AG04449 (cell line): ENCODE measurements around the gene RNF207.
A peak's percentile ranks its signal among the peaks of the same experiment; 100 is the strongest.

Source experiments
- CTCF ChIA-PET: fragments of 350-600 bp; formaldehyde crosslinking; extraction: SDS; loops from one replicate; lab custom pipeline; 2021; ENCODE audit warnings: antibody characterized with exemption; lab: Yijun Ruan, JAX
- POLR2A ChIA-PET: fragments of 400-600, 350-600 bp; formaldehyde crosslinking; extraction: SDS; loops from one replicate; lab custom pipeline; 2020; ENCODE audit warnings: antibody characterized with exemption, inconsistent platforms; lab: Yijun Ruan, JAX
- DNase-seq: peaks from one replicate; pipeline ENCODE4 v3.0.0-alpha.2; 2010; ENCODE audit warnings: low read depth, low spot score
- H3K4me3 ChIP-seq: 2 replicates; pipeline ENCODE4 v1.5.1; 2011; ENCODE audit warnings: low read depth, mild to moderate bottlenecking, control low read depth, low read length
- TF ChIP-seq, protein P1 (sequence below): IDR thresholded peaks from one replicate; pipeline ENCODE4 v1.5.1; 2011; ENCODE audit warnings: mild to moderate bottlenecking, moderate library complexity, low read length, control low read depth, inconsistent platforms; ENCODE audit not compliant: insufficient read depth; ENCODE audit errors: missing control alignments

The RNF207 gene

DNA sequence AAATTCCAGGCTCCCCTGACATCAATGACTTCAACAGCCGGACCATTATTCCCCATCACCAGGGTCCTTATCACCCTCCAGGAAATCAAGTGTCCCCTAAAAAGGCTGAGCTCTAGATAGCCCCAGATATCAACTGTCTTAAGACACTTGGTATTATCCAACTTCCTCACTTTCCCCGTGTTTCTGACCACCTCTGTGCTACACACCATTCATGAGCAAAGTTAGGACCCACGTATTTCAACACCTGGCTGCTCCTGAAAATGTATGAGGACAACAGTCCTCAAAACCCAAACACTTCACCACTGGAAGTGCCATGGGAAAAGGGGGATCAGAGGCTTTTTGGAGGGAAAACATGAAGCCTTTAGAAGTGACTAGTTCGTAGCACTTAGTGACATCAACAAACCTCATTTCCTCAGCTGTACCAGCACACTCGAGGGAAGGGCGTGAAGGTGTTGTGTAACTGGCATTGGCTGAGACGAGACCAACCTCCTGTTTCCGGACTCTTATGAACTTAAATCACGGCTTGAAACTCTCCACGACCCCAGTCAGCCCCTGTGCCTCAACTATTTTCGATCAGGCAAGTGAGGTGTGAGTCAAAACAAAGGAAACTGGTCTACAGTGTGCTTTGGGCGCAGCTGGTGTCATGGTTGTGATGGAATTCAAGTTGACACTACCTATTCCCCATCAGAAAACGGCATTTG, 21.7 kb upstream of the RNF207 start:
- no peak overlapping the region for H3K4me3 ChIP-seq
- TF ChIP-seq, protein P1, sequence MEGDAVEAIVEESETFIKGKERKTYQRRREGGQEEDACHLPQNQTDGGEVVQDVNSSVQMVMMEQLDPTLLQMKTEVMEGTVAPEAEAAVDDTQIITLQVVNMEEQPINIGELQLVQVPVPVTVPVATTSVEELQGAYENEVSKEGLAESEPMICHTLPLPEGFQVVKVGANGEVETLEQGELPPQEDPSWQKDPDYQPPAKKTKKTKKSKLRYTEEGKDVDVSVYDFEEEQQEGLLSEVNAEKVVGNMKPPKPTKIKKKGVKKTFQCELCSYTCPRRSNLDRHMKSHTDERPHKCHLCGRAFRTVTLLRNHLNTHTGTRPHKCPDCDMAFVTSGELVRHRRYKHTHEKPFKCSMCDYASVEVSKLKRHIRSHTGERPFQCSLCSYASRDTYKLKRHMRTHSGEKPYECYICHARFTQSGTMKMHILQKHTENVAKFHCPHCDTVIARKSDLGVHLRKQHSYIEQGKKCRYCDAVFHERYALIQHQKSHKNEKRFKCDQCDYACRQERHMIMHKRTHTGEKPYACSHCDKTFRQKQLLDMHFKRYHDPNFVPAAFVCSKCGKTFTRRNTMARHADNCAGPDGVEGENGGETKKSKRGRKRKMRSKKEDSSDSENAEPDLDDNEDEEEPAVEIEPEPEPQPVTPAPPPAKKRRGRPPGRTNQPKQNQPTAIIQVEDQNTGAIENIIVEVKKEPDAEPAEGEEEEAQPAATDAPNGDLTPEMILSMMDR, result no peak
- ChIA-PET CTCF (interaction anchor here (0.9 to 4.4 kb wide), 6 partner anchors 12 to 61 kb away, joined by 3 to 35 read pairs (median 8); partner anchors contain the start of gene RNF207), POLR2A (interaction anchor here (1.4 kb wide), 1 partner anchor 14 kb away, joined by 3 read pairs; no protein-coding TSS in a partner anchor)
- no peak for DNase-seq

DNA sequence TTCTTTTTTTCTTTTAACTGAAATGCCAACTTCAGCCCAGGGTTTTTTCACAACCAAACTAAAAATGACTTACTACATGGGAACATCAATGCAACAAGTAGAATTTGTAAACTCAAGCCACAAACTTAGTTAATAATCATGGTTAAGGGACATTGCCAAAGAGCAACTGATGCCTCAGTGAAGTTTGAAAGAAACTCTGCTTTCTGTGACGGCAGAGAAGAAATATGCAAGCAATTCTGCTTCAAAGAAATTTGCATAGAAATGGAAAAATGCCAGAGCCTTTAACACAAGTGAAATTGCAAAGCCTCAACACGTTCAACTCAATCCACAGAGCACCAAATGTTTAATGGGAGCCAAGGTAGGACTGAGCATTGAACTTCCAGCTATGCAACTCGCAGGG, 20.8 kb upstream of the RNF207 start:
- ChIA-PET CTCF (interaction anchor here (0.6 to 4.4 kb wide), 12 partner anchors 11 to 151 kb away, joined by 3 to 35 read pairs (median 4); partner anchors contain the start of gene RPL22), POLR2A (interaction anchor here (1.4 kb wide), 1 partner anchor 14 kb away, joined by 3 read pairs; no protein-coding TSS in a partner anchor)
- no peak overlapping the region for H3K4me3 ChIP-seq
- peak; percentile 68 for DNase-seq
- TF ChIP-seq, protein P1, result no peak

DNA sequence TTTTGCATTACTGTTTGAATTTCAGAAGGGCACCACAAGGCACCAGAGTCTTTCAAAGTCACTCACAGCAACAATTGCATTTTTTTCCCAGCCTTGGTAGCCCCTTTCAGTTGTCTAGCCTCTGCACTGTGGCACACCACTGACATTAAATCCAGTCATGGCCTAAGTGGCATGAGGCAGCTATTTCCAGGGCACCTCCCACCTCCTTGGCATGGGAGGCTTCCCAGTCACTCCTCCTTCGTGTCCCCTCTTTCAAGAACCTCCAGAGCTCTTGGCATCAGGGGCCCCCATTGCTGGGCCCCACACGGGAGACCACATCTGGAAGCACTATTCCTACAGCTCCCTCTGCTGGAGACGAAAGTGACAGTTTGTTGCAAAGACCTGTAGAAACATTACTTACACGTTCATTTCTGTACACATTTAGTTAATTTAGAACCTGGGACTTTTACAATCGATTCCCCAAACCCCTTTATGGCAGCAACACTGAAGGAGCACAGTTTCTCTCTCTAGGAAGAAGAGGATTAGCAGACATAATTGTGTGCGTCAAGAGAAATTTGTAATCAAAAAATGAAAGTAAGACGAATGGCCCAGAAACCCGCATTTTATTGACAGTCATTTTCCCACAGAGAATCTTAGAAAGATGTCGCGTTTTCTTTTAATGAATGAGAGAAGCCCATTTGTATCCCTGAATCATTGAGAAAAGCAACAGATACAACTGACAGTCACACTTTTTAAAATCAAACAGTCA, 20.1 kb upstream of the RNF207 start:
- ChIA-PET POLR2A (no interaction called here), CTCF (interaction anchor here (0.6 to 4.4 kb wide), 12 partner anchors 10 to 151 kb away, joined by 3 to 35 read pairs (median 4); partner anchors contain the start of gene RPL22)
- no peak for DNase-seq
- TF ChIP-seq, protein P1, result peak; percentile 35
- H3K4me3 ChIP-seq, result no peak overlapping the region

DNA sequence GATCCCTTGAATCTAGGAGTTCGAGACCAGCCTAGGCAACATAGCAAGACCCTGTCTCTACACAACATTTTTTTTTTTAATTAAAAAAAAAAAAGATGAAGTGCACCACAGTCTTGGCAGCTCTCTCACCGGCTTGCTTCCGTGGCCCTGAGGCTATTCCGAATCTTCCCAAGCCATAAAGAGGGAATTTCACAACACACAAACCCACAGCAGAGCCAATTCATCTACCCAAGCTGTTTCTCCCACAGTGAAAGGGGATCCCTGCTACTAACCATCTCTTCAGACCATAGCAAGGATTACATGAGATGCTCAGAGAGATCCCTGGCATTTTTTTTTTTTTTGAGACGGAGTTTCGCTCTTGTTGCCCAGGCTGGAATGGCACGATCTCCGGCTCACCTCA, 17.5 kb upstream of the RNF207 start:
- CTCF ChIA-PET, result interaction anchor here (1.8 kb wide), 1 partner anchor 17 kb away, joined by 11 read pairs; the partner anchor contains the start of gene RNF207
- H3K4me3 ChIP-seq, result no peak overlapping the region
- TF ChIP-seq, protein P1, result no peak
- DNase-seq, result no peak
- POLR2A ChIA-PET, result no interaction called here

DNA sequence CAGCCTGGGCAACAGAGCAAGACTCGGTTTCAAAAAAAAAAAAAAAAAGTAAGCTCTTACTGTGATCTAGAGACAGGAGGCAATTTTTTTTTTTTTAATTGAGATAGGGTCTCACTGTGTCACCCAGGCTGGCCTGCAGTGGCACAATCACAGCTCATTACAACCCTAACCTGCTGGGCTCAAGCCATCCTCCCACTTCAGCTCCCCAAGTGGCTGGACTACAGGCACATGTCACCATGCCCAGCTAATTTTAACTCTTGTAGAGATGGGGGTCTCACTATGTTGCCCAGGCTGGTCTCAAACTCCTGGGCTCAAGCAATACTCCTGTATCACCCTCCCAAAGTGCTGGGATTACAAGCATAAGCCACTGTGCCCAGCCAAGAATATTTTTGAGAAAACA, 14.0 kb upstream of the RNF207 start:
- TF ChIP-seq, protein P1, result no peak
- POLR2A ChIA-PET, result no interaction called here

More for the DNA sequence above, 14.0 kb upstream of the RNF207 start:
- no peak overlapping the region for H3K4me3 ChIP-seq
- CTCF ChIA-PET, result interaction anchor here (1.4 to 9.3 kb wide), 3 partner anchors 9 to 18 kb away, joined by 3 to 57 read pairs (median 4); partner anchors contain the start of gene RNF207
- DNase-seq, result no peak
